NOMO-1 treated with DMSO at 0.1 percent for 48 hours (cell line): ENCODE data around the gene FOXN1.

Experiments
- DNase-seq: peaks from one replicate; lab custom pipeline; 2025; ENCODE audit not compliant: unreplicated experiment; lab: John Stamatoyannopoulos, UW

Gene FOXN1

GRCh38 chr17:28545141-28545503, 39.0 kb downstream of the FOXN1 start:
- DNase-seq: no peak

GRCh38 chr17:28545787-28546415, 39.8 kb downstream of the FOXN1 start:
- no peak for DNase-seq

DNA sequence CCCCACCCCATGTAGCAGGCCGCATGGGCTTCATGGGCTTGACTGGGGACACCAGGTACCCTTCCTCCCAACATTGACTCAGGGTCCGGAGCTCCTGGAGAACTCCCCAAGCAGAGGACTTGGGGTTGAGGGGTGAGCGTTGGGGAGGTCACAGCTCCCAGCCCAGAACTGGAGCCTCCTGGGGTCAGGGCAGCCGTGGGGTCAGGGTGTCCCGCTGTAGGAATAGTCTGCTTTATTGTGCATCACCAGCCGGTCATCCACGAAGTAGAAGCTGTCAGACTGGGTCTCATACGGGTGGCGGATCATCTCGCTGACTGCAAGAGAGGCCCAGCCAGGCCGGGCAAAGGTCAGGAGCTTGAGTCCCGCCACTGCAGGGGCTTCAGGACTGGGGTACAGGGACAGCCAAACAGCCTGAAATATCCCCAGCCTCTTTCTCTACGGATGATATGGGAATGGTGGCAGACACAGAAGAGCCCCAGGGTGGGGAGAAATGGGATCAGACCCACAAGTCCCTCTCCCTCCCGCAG, 41.0 kb downstream of the FOXN1 start:
- DNase-seq: no peak

DNA sequence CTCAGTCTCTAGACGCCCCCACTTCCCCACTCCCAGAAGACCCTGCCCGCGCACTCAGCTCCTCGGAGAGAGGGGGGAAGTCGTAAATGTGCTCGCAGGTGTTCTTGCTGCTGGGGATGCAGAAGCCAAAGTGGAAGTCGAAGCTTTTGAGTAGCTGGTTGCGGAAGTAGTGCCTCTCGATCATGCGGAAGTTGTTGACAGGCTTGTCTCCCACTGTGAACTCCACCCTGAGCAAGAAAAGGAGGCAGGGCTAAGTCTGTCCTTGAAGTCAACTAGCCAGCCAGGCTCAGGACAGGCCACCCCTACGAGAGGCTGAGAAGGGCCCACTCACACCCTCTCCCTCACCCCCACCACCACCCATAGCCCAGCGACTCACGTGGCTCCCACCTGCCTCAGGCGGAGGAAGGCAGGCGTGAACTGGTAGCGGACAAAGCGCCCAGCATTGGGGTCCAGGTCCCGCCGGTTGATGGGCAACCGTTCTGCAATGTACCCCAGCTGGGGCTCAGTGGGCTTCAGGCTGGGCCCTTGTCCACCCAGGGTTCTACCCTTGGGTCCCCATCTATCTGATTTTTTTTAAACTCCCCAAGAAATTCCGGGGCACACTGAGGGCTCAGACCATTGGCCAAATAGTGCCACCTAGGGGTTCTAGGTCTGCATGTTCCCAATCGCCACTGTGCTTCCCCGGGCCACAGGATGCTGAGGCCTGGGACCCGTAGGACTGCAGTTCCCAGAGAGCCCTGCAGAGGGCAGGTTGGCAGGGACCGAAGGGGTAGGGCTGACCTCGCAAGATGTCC, 41.7 kb downstream of the FOXN1 start:
- DNase-seq: peak; percentile 96

DNA sequence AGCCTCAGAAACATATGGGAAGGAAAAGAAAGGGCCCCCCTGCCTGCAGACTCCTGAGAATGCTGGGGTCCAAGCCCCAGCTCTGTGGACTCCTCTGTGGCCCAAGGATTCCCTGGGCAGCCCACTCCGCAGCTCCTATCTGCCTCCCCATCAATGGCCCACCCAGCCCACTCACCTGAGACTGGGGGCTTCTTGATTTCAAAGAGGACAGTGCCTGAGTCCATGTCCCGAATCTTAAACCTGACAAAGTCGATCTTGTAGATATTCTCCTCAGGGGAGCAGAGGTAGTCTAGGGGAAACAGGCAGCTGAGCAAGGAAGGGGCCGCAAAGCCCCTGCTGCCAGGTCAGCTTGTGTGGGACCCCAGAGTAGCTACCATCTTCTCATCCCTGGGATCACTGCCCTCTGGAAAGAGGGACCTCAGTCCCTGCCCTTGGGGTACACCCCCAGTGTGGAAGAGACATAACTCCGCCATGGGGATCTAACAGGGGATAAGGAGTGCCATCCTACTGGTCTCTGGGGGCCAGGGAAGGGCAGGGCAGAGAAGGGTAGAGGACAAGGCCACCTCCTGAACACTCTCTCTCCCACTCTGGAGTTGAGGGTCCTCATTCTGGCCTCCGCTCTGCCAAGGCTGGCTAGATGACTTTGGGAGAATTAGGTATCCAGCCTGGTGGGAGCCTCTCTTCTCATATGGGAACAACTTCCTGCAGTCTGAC, 42.4 kb downstream of the FOXN1 start:
- DNase-seq: no peak

DNA sequence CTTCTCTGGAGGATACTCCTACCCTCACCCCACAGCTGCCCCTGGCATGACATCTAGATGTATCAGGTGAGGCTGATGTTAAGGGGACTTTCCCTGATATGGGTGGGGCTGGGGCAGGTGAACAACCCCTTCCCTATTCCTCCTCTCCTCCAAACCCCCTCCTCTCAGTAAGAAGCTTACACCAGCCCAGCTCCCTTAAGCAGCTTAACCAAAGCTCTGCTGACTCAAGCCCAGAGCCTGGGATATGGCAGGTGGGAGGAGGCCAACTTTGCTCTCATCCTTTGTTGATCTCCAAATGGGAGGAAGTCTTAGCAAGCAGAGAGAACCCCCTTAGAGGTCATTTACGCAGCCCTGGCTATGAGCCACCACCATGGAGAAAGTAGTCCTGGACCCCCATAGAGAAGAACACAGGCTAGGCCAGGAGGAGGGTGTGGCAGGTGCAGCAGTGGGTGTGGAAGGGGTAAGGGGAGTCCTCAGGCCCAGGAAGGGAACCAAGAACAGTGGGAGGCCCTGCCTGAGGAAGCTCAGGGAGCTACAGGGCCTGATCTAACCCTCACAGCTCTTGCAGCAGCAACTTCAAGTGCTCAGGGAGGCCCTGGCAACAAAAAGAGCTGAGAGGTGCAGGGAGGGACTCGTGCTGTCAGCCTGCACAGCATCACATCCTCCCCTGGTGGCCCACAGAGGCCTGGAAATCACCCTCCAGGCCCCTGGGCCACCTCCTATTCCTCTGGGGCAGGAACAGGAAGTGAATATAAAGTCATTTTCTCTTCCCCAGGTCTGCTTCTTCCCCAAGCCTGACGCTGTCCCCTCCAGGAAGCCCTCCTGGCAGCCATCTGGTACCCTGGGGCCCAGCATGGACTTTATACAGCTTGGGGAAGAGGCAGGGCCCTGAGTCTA, 43.3 kb downstream of the FOXN1 start:
- DNase-seq: peak; percentile 52

- no peak for DNase-seq
Measured at GRCh38 chr17:28550858-28551257, 44.7 kb downstream of the FOXN1 start.

GRCh38 chr17:28551421-28552175, 45.5 kb downstream of the FOXN1 start:
- DNase-seq: no peak

- peak; percentile 49 for DNase-seq
Measured at GRCh38 chr17:28552176-28552999, 46.2 kb downstream of the FOXN1 start, which contains the start of gene UNC119. Gene UNC119, minus strand, starts transcription at chr17:28552624. Its CDS starts 67 bp downstream, at chr17:28552557.

- DNase-seq: no peak
Measured at GRCh38 chr17:28553000-28553505, 46.9 kb downstream of the FOXN1 start.

GRCh38 chr17:28554565-28554964, 48.4 kb downstream of the FOXN1 start:
- DNase-seq: no peak

- no peak for DNase-seq
Measured at GRCh38 chr17:28555022-28555421, 48.9 kb downstream of the FOXN1 start.

- DNase-seq: no peak
Measured at GRCh38 chr17:28563475-28563874, 57.3 kb downstream of the FOXN1 start.

GRCh38 chr17:28567604-28568003, 61.5 kb downstream of the FOXN1 start:
- DNase-seq: peak; percentile 88

GRCh38 chr17:28569446-28569845, 63.3 kb downstream of the FOXN1 start:
- DNase-seq: no peak

GRCh38 chr17:28570716-28571360, 64.7 kb downstream of the FOXN1 start:
- peak; percentile 5 for DNase-seq

DNA sequence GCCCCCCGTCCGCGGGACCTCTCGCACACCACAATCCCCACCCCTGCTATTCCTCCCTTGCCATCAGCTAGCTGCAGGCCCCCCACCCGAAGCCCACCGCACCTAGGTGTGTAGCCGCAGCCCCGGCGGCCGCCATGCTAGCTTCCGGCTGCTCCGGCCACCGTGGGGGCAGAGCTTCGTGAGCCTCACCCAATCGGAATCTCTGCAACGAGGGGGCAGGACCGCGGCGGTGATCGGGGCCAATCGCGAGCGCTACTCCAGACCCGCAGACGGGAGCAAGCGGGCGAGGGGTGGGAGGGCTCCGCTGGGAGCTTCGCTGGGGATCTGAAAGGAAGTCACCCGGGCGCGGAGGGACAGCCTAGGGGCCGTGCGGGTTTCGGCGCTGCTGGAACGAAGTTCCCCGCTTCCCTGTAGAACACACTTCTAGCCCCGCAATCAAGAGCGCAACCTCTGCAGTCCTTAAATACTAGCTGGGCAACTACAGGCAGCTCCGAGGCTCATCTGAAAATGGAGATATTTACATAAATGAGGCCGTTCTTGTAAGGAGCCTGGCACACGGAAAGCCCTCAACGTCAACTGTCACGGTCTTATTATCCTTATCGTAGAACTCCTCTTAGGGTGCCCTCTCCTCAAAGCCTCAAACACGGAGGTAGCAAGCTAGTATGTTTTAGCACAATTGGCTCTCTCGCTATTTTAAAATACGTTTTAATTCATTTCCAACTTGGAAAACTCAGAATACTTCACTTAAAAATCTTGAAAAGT, 65.4 kb downstream of the FOXN1 start, which contains the start of gene PIGS:
PIGS (minus strand) TSS at position 164 of the 762 bp plus-strand sequence; CDS start at position 136, 28 bp downstream.
- peak; percentile 95 for DNase-seq
